ENCODE data around the gene UBXN1. TPM values are rescaled to one million over a fixed set of nuclear protein-coding genes. Genes with fewer than 3 reads are reported as not detected.

UBXN1 gene
- total RNA-seq, 1 experiment from 2014 or later, result 153 TPM

DNA sequence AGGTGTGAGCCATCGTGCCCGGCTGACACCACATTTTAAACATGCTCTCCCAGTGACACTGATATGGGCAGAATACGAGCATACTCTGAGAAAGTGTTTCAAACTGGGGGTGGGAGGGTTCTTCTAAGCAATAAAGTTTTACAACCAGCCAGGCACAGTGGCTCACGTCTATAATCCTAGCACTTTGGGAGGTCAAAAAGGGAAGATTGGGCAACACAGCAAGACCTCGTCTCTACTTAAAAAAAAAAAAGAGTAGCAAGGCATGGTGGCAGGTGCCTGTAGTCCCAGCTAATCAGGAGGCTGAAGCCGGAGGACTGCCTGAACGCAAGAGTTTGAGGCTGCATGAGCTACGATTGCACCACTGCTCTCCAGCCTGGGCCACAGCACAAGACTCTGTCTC, 34.7 kb downstream of the UBXN1 start:
- intact Hi-C loops (cut with micrococcal nuclease), result no loop called here
- H3K36me3 Mint-ChIP-seq (ENCODE audit: insufficient read depth, unreplicated experiment), result peaks cover 48% of the 10 kb centered on the region
- H3K4me1 Mint-ChIP-seq (ENCODE audit: insufficient read depth, unreplicated experiment), result no peaks in the 10 kb centered on the region
- no TSS peak for BruUV-seq (replicated peaks)
- H3K4me3 Mint-ChIP-seq (ENCODE audit: unreplicated experiment), result peak overlapping the region; percentile 95
- DNase-seq (ENCODE audit: unreplicated experiment), result no peak
- no peak overlapping the region for H3K27ac Mint-ChIP-seq (ENCODE audit: low read depth, unreplicated experiment)
- ChIA-PET CTCF (interaction anchor here (0.6 to 1.0 kb wide), 4 partner anchors 14 to 54 kb away, joined by 3 to 4 read pairs (median 3); no protein-coding TSS in a partner anchor), POLR2A (interaction anchor here (0.6 to 6.5 kb wide), 12 partner anchors 9 to 1768 kb away, joined by 3 to 95 read pairs (median 4); partner anchors contain the start of genes B3GAT3, HNRNPUL2, INTS5 and LBHD1)
- no peak for TF ChIP-seq CTCF (IDR thresholded peaks at IDR 0.05; ENCODE audit: unreplicated experiment)
- H3K9me3 Mint-ChIP-seq (ENCODE audit: unreplicated experiment), result no peaks in the 10 kb centered on the region
- no peaks in the 10 kb centered on the region for H3K27me3 Mint-ChIP-seq (ENCODE audit: insufficient read depth, unreplicated experiment)

DNA sequence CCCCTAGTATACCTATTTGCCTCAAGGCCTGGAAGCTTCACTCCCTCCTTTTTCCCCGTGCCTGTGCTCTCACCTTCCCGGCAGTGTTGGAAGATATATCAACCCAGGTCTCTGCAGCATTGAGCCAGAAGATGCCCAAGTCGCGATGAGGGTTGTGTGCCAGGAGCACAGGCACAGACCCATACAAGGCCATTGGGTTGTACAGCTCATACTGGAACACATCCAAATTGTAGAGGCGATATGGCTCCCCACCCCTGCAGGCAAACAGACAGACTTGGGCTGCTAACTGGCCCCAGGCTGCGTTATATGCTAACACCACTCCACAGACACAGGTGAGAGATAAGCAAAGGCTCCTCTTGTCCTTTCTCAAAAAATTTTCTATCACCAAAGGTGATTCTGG, 46.4 kb downstream of the UBXN1 start:
- no peaks in the 10 kb centered on the region for H3K27me3 Mint-ChIP-seq (ENCODE audit: insufficient read depth, unreplicated experiment)
- peaks cover 94% of the 10 kb centered on the region for H3K36me3 Mint-ChIP-seq (ENCODE audit: insufficient read depth, unreplicated experiment)
- no peak for DNase-seq (ENCODE audit: unreplicated experiment)
- ChIA-PET POLR2A (interaction anchor here (1.5 kb wide), 1 partner anchor 33 kb away, joined by 3 read pairs; no protein-coding TSS in a partner anchor), CTCF (no interaction called here)
- intact Hi-C loops (cut with micrococcal nuclease), result no loop called here
- no TSS peak for BruUV-seq (replicated peaks)
- H3K9me3 Mint-ChIP-seq (ENCODE audit: unreplicated experiment), result no peaks in the 10 kb centered on the region
- H3K4me1 Mint-ChIP-seq (ENCODE audit: insufficient read depth, unreplicated experiment), result no peaks in the 10 kb centered on the region
- H3K27ac Mint-ChIP-seq (ENCODE audit: low read depth, unreplicated experiment), result peak overlapping the region; percentile 82
- no peak overlapping the region for H3K4me3 Mint-ChIP-seq (ENCODE audit: unreplicated experiment)
- no peak for TF ChIP-seq CTCF (IDR thresholded peaks at IDR 0.05; ENCODE audit: unreplicated experiment)

GRCh38 chr11:62627713-62628112, 51.2 kb downstream of the UBXN1 start:
- H3K27me3 Mint-ChIP-seq (ENCODE audit: insufficient read depth, unreplicated experiment), result no peaks in the 10 kb centered on the region
- intact Hi-C loops (cut with micrococcal nuclease), result no loop called here
- CTCF ChIA-PET, result interaction anchor here (0.8 to 1.7 kb wide), 4 partner anchors 8 to 232 kb away, joined by 4 to 5 read pairs (median 4); no protein-coding TSS in a partner anchor
- no TSS peak for BruUV-seq (replicated peaks)
- H3K9me3 Mint-ChIP-seq (ENCODE audit: unreplicated experiment), result no peaks in the 10 kb centered on the region
- no peak for DNase-seq (ENCODE audit: unreplicated experiment)
- no peak overlapping the region for H3K27ac Mint-ChIP-seq (ENCODE audit: low read depth, unreplicated experiment)
- POLR2A ChIA-PET, result no interaction called here
- H3K36me3 Mint-ChIP-seq (ENCODE audit: insufficient read depth, unreplicated experiment), result peaks cover 65% of the 10 kb centered on the region
- TF ChIP-seq CTCF (IDR thresholded peaks at IDR 0.05; ENCODE audit: unreplicated experiment), result no peak
- H3K4me1 Mint-ChIP-seq (ENCODE audit: insufficient read depth, unreplicated experiment), result no peaks in the 10 kb centered on the region
- no peak overlapping the region for H3K4me3 Mint-ChIP-seq (ENCODE audit: unreplicated experiment)

Other genes starting within 250 kb of the UBXN1 start
- 416 and 429 TPM in 2 replicates for gene AHNAK, start 132.3 kb downstream of the UBXN1 start, total RNA-seq (2022)
- gene EEF1G, start 105.2 kb downstream of the UBXN1 start, total RNA-seq (2022), result 1,510 and 1,855 TPM in 2 replicates
- gene TUT1, start 87.5 kb downstream of the UBXN1 start, total RNA-seq (2022), result 26.0 and 28.3 TPM in 2 replicates
- gene MTA2, start 77.2 kb downstream of the UBXN1 start, total RNA-seq (2022), result 139 and 176 TPM in 2 replicates
- 33.9 and 43.7 TPM in 2 replicates for gene EML3, start 66.3 kb downstream of the UBXN1 start, total RNA-seq (2022)
- gene ROM1, start 65.8 kb downstream of the UBXN1 start, total RNA-seq (2022), result 2.5 and 2.9 TPM in 2 replicates
- gene B3GAT3, start 57.1 kb downstream of the UBXN1 start, total RNA-seq (2022), result 40.1 and 42.4 TPM in 2 replicates
- gene GANAB, start 32.5 kb downstream of the UBXN1 start, total RNA-seq (2022), result 364 and 374 TPM in 2 replicates
- gene INTS5, start 25.8 kb downstream of the UBXN1 start, total RNA-seq (2022), result 17.4 and 19.3 TPM in 2 replicates
- 81.2 and 91.6 TPM in 2 replicates for gene C11orf98, start 13.9 kb downstream of the UBXN1 start, total RNA-seq (2022)
- gene CSKMT, start 13.8 kb downstream of the UBXN1 start, total RNA-seq (2022), result 15.4 and 31.2 TPM in 2 replicates
- 11.6 and 13.8 TPM in 2 replicates for gene UQCC3, start 7.4 kb downstream of the UBXN1 start, total RNA-seq (2022)
- gene LBHD1, start 6.8 kb downstream of the UBXN1 start, total RNA-seq (2022), result 8.3 and 8.7 TPM in 2 replicates
- gene LRRN4CL, start 10.5 kb upstream of the UBXN1 start, total RNA-seq (2022), result 0.42 and 0.81 TPM in 2 replicates
- gene BSCL2, start 28.4 kb upstream of the UBXN1 start, total RNA-seq (2022), result 33.1 and 46.6 TPM in 2 replicates
- gene GNG3, start 28.6 kb upstream of the UBXN1 start, total RNA-seq (2022), result not detected in 2 replicates
- 36.4 and 36.6 TPM in 2 replicates for gene HNRNPUL2, start 48.4 kb upstream of the UBXN1 start, total RNA-seq (2022)
- gene TTC9C, start 49.4 kb upstream of the UBXN1 start, total RNA-seq (2022), result 27.3 and 31.9 TPM in 2 replicates
- 7.1 and 11.6 TPM in 2 replicates for gene ZBTB3, start 75.1 kb upstream of the UBXN1 start, total RNA-seq (2022)
- 95.0 and 95.1 TPM in 2 replicates for gene POLR2G, start 82.5 kb upstream of the UBXN1 start, total RNA-seq (2022)
- 11.6 and 12.0 TPM in 2 replicates for gene TAF6L, start 92.3 kb upstream of the UBXN1 start, total RNA-seq (2022)
- gene TMEM179B, start 108.3 kb upstream of the UBXN1 start, total RNA-seq (2022), result 45.1 and 47.8 TPM in 2 replicates
- gene TMEM223, start 112.9 kb upstream of the UBXN1 start, total RNA-seq (2022), result 9.6 and 9.9 TPM in 2 replicates
- 47.6 and 53.3 TPM in 2 replicates for gene NXF1, start 126.4 kb upstream of the UBXN1 start, total RNA-seq (2022)
- 71.8 and 72.0 TPM in 2 replicates for gene STX5, start 153.0 kb upstream of the UBXN1 start, total RNA-seq (2022)
- not detected in 2 replicates for gene TEX54, start 153.8 kb upstream of the UBXN1 start, total RNA-seq (2022)
- 91.3 and 115 TPM in 2 replicates for gene WDR74, start 160.5 kb upstream of the UBXN1 start, total RNA-seq (2022)
- 838 and 896 TPM in 2 replicates for gene SLC3A2, start 201.8 kb upstream of the UBXN1 start, total RNA-seq (2022)
- gene CHRM1, start 242.3 kb upstream of the UBXN1 start, total RNA-seq (2022), result not detected in 2 replicates